BE2C (cell line): Measurements from ENCODE around the gene CPD.

Experiments
- DNase-seq: peaks from one replicate; pipeline ENCODE4 v3.0.0-alpha.2; 2020
- H3K27me3 ChIP-seq: fragments of 250-450 bp; sonication (Bioruptor Pico); 2 replicates; pipeline ENCODE4 v1.5.1; 2020; ENCODE audit warnings: mild to moderate bottlenecking
- H3K36me3 ChIP-seq: fragments of 250-450 bp; sonication (Bioruptor Pico); 2 replicates; pipeline ENCODE4 v1.5.1; 2020; ENCODE audit warnings: mild to moderate bottlenecking
- H3K4me1 ChIP-seq: fragments of 250-450 bp; sonication (Bioruptor Pico); 2 replicates; pipeline ENCODE4 v1.5.1; 2020
- H3K4me3 ChIP-seq: 2 replicates; pipeline ENCODE4 v1.5.1; 2011; ENCODE audit warnings: low read depth, low read length
- H3K9me3 ChIP-seq: fragments of 250-450 bp; sonication (Bioruptor Pico); 2 replicates; pipeline ENCODE4 v1.5.1; 2020
- TF ChIP-seq, protein P1 (sequence below): IDR thresholded peaks from 2 replicates; pipeline ENCODE4 v1.5.1; 2012; ENCODE audit warnings: mild to moderate bottlenecking, low read depth, low read length

Gene CPD

GRCh38 chr17:30513346-30513745 lies 134.6 kb downstream of the CPD start:
- TF ChIP-seq, protein P1, sequence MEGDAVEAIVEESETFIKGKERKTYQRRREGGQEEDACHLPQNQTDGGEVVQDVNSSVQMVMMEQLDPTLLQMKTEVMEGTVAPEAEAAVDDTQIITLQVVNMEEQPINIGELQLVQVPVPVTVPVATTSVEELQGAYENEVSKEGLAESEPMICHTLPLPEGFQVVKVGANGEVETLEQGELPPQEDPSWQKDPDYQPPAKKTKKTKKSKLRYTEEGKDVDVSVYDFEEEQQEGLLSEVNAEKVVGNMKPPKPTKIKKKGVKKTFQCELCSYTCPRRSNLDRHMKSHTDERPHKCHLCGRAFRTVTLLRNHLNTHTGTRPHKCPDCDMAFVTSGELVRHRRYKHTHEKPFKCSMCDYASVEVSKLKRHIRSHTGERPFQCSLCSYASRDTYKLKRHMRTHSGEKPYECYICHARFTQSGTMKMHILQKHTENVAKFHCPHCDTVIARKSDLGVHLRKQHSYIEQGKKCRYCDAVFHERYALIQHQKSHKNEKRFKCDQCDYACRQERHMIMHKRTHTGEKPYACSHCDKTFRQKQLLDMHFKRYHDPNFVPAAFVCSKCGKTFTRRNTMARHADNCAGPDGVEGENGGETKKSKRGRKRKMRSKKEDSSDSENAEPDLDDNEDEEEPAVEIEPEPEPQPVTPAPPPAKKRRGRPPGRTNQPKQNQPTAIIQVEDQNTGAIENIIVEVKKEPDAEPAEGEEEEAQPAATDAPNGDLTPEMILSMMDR: no peak
- H3K36me3 ChIP-seq: no peaks in the 10 kb centered on the region; the same call in none of the 2 replicates
- H3K4me1 ChIP-seq: no peaks in the 10 kb centered on the region
- no peak for DNase-seq
- H3K27me3 ChIP-seq: no peaks in the 10 kb centered on the region
- H3K4me3 ChIP-seq: no peak overlapping the region
- H3K9me3 ChIP-seq: no peaks in the 10 kb centered on the region

DNA sequence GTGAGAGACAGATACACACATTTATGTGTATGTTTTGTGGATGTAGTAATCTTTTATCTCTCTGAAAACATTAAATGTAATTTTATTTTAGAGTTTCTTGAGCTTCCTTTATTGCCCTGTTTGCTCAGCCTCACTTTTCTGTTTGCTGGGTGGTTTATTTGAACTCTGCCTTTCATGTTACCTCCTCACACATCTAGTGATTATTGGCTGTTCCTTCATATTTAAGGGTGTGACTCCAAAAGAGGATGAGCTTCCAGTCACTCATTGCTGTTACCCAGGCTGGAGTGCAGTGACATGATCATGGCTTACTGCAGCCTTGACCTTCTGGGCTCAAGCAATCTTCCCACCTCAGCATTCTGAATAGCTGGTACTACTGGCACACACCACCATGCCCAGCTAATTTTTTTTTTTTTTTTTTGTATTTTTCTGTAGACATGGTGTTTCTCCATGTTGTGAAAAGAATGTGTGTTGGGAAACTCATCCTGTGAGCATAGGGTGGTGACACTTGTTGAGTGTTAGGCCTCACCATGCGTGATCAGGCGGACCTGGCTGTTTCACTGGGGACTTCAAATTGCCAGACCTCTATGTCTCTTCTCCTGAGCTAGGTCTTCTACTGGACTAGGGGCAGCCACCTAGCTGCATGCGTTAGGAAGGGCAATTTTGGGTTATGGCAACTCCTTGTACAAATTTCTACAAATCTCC lies 136.3 kb downstream of the CPD start:
- Histone ChIP-seq H3K27me3 (no peaks in the 10 kb centered on the region), H3K9me3 (no peaks in the 10 kb centered on the region), H3K36me3 (no peaks in the 10 kb centered on the region; the same call in none of the 2 replicates), H3K4me1 (no peaks in the 10 kb centered on the region), H3K4me3 (no peak overlapping the region)
- TF ChIP-seq, protein P1: no peak
- no peak for DNase-seq

GRCh38 chr17:30517786-30518185 lies 139.1 kb downstream of the CPD start:
- Histone ChIP-seq H3K27me3 (no peaks in the 10 kb centered on the region), H3K4me1 (no peaks in the 10 kb centered on the region), H3K9me3 (no peaks in the 10 kb centered on the region), H3K36me3 (peaks cover 7% of the 10 kb centered on the region), H3K4me3 (no peak overlapping the region)
- TF ChIP-seq, protein P1: no peak
- no peak for DNase-seq

DNA sequence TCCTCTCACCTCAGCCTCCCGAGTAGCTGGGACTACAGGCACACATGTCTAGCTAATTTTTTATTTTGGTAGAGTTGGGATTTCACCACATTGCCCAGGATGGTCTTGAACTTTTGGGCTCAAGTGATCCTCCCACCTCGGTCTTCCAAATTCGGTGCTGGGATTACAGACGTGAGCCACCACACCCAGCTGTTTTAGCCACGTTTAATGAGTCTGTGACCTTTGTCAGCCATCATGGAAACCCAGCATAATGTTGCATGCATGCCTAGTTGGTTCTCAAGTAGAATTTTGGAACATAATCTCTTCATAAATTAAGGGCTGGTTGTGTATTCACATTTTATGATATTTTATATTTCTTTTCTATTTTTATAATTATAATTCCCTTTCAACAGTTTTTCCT lies 140.4 kb downstream of the CPD start:
- peaks cover 7% of the 10 kb centered on the region for H3K36me3 ChIP-seq
- no peaks in the 10 kb centered on the region for H3K9me3 ChIP-seq
- DNase-seq: no peak
- no peaks in the 10 kb centered on the region for H3K27me3 ChIP-seq
- H3K4me3 ChIP-seq: no peak overlapping the region
- H3K4me1 ChIP-seq: no peaks in the 10 kb centered on the region
- TF ChIP-seq, protein P1: no peak
